ENCODE data around the gene P2RY8. TPM values are rescaled to one million over a fixed set of nuclear protein-coding genes. Genes with fewer than 3 reads are reported as not detected.
"Not testable (repeated sequence)": the region's sequence is repeated elsewhere in the genome, so short reads cannot be mapped to it uniquely, and the experiment has no call there.

Gene P2RY8
- total RNA-seq, 1 experiment from 2014 or later = 0.44 TPM

GRCh38 chrX:1577845-1578244, 40.9 kb upstream of the P2RY8 start:
- Histone ChIP-seq H3K9me3 (ENCODE audit: control insufficient read depth in 1 of 2, insufficient read depth in 1 of 2, low read depth in 1 of 2, low read length in 2 of 2) (no peaks in the 10 kb centered on the region), H3K27ac (ENCODE audit: low read depth, low read length) (no peak overlapping the region), H3K9ac (ENCODE audit: low read length) (no peak overlapping the region), H3K4me2 (ENCODE audit: low read length) (no peak overlapping the region), H3K4me1 (ENCODE audit: control insufficient read depth in 1 of 2, insufficient read depth in 2 of 2, low read length in 2 of 2) (peaks cover 0 to 5% of the 10 kb centered on the region in 2 experiments; a peak in 2 of 4 replicates), H3K79me2 (ENCODE audit: insufficient read depth, low read length) (no peaks in the 10 kb centered on the region), H3K27me3 (ENCODE audit: insufficient read depth, low read length) (no peaks in the 10 kb centered on the region), H4K20me1 (ENCODE audit: insufficient read depth) (no peaks in the 10 kb centered on the region), H3K4me3 (replicated peaks in 1 of 2; ENCODE audit: low read depth in 1 of 2, low read length in 2 of 2) (no peak overlapping the region), H3K36me3 (ENCODE audit: control insufficient read depth in 1 of 2, insufficient read depth in 2 of 2, low read length in 2 of 2) (no peaks in the 10 kb centered on the region), H3K9me2 (ENCODE audit: insufficient read depth) (no peaks in the 10 kb centered on the region), H2AFZ (ENCODE audit: low read depth, low read length, poor library complexity, severe bottlenecking) (no peak overlapping the region)
- TF ChIP-seq YY1 (IDR thresholded peaks at IDR 0.05; ENCODE audit: extremely low read depth, insufficient replicate concordance, low read depth, low read length) (no peak), SIN3A (IDR thresholded peaks at IDR 0.05; ENCODE audit: low read depth) (no peak), EZH2phosphoT487 (IDR thresholded peaks at IDR 0.05; ENCODE audit: borderline replicate concordance) (no peak), EZH2 (IDR thresholded peaks at IDR 0.05) (no peak), POLR2A (IDR thresholded peaks at IDR 0.05; ENCODE audit: borderline replicate concordance, extremely low read depth, insufficient read depth, insufficient read length) (no peak), SRF (IDR thresholded peaks at IDR 0.05; ENCODE audit: low read depth) (no peak), RAD21 (IDR thresholded peaks at IDR 0.05; ENCODE audit: low read depth) (no peak)
- intact Hi-C loops (cut with micrococcal nuclease) = no loop called here
- BruUV-seq (replicated peaks) = no TSS peak
- ChIA-PET POLR2A (no interaction called here), RAD21 (ENCODE audit: low non-redundant PET in 1 of 2, low total read pairs in 2 of 2, uncharacterized antibody in 2 of 2, unreplicated experiment in 2 of 2) (no interaction called here), CTCF (no interaction called here)
- no peak for ATAC-seq
- no peak for DNase-seq (ENCODE audit: low read depth, low spot score)

GRCh38 chrX:1576201-1576992, 39.4 kb upstream of the P2RY8 start:
- Histone ChIP-seq H2AFZ (ENCODE audit: low read depth, low read length, poor library complexity, severe bottlenecking) (no peak overlapping the region), H3K27me3 (ENCODE audit: insufficient read depth, low read length) (no peaks in the 10 kb centered on the region), H3K4me1 (ENCODE audit: control insufficient read depth in 1 of 2, insufficient read depth in 2 of 2, low read length in 2 of 2) (no peaks in the 10 kb centered on the region), H4K20me1 (ENCODE audit: insufficient read depth) (no peaks in the 10 kb centered on the region), H3K4me3 (replicated peaks in 1 of 2; ENCODE audit: low read depth in 1 of 2, low read length in 2 of 2) (no peak overlapping the region), H3K4me2 (ENCODE audit: low read length) (no peak overlapping the region), H3K9ac (ENCODE audit: low read length) (no peak overlapping the region), H3K9me3 (ENCODE audit: control insufficient read depth in 1 of 2, insufficient read depth in 1 of 2, low read depth in 1 of 2, low read length in 2 of 2) (no peaks in the 10 kb centered on the region), H3K79me2 (ENCODE audit: insufficient read depth, low read length) (no peaks in the 10 kb centered on the region), H3K36me3 (ENCODE audit: control insufficient read depth in 1 of 2, insufficient read depth in 2 of 2, low read length in 2 of 2) (no peaks in the 10 kb centered on the region), H3K9me2 (ENCODE audit: insufficient read depth) (no peaks in the 10 kb centered on the region), H3K27ac (ENCODE audit: low read depth, low read length) (no peak overlapping the region)
- ATAC-seq (no peak), DNase-seq (ENCODE audit: low read depth, low spot score) (no peak)
- CTCF ChIA-PET = no interaction called here
- POLR2A ChIA-PET = no interaction called here
- intact Hi-C loops (cut with micrococcal nuclease) = no loop called here
- BruUV-seq (replicated peaks) = no TSS peak
- TF ChIP-seq POLR2AphosphoS5 (IDR thresholded peaks at IDR 0.05; ENCODE audit: low read depth, low read length) (no peak), SRF (IDR thresholded peaks at IDR 0.05; ENCODE audit: low read depth) (no peak), POLR2A (IDR thresholded peaks at IDR 0.05; ENCODE audit: borderline replicate concordance, extremely low read depth, insufficient read depth, insufficient read length) (no peak), JUND (IDR thresholded peaks at IDR 0.05) (no peak)
- RAD21 ChIA-PET (ENCODE audit: low non-redundant PET in 1 of 2, low total read pairs in 2 of 2, uncharacterized antibody in 2 of 2, unreplicated experiment in 2 of 2) = no interaction called here

- H3K9me2 ChIP-seq (ENCODE audit: insufficient read depth); H3K4me1 ChIP-seq (ENCODE audit: control insufficient read depth in 1 of 2, insufficient read depth in 2 of 2, low read length in 2 of 2); H4K20me1 ChIP-seq (ENCODE audit: insufficient read depth); H3K4me3 ChIP-seq (replicated peaks in 1 of 2; ENCODE audit: low read depth in 1 of 2, low read length in 2 of 2); H3K4me2 ChIP-seq (ENCODE audit: low read length); H3K79me2 ChIP-seq (ENCODE audit: insufficient read depth, low read length); H3K27me3 ChIP-seq (ENCODE audit: insufficient read depth, low read length); H2AFZ ChIP-seq (ENCODE audit: low read depth, low read length, poor library complexity, severe bottlenecking); ATAC-seq; BruUV-seq (replicated peaks); H3K27ac ChIP-seq (ENCODE audit: low read depth, low read length); CTCF ChIA-PET; POLR2A ChIA-PET; RAD21 ChIA-PET (ENCODE audit: low non-redundant PET in 1 of 2, low total read pairs in 2 of 2, uncharacterized antibody in 2 of 2, unreplicated experiment in 2 of 2); H3K9me3 ChIP-seq (ENCODE audit: control insufficient read depth in 1 of 2, insufficient read depth in 1 of 2, low read depth in 1 of 2, low read length in 2 of 2); intact Hi-C loops (cut with micrococcal nuclease); H3K36me3 ChIP-seq (ENCODE audit: control insufficient read depth in 1 of 2, insufficient read depth in 2 of 2, low read length in 2 of 2); DNase-seq (ENCODE audit: low read depth, low spot score); H3K9ac ChIP-seq (ENCODE audit: low read length): not testable (repeated sequence)
Measured at GRCh38 chrX:1574181-1574580, 37.2 kb upstream of the P2RY8 start.

All from HCT116 (cell line).